Fibroblast of skin of abdomen (primary cell): ENCODE data around the gene OR8K1. TPM values are rescaled to one million over a fixed set of nuclear protein-coding genes. Genes with fewer than 3 reads are reported as not detected.

ENCODE experiments used
- DNase-seq: peaks from one replicate; pipeline ENCODE4 v3.0.0-alpha.2; 2013
- polyA plus RNA-seq, 2 experiments: library from polyadenylated mRNA; unstranded; fragments of 120-200 nt; gene quantifications; one replicate each; pipeline ENCODE4 v1.2.1, GENCODE V29; 2013; ENCODE audit not compliant: insufficient read length in 2 of 2

Gene OR8K1
- not detected for polyA plus RNA-seq (2013, experiment 1 of 2; ENCODE audit: insufficient read length)
- polyA plus RNA-seq (2013, experiment 2 of 2; ENCODE audit: insufficient read length): not detected

DNA sequence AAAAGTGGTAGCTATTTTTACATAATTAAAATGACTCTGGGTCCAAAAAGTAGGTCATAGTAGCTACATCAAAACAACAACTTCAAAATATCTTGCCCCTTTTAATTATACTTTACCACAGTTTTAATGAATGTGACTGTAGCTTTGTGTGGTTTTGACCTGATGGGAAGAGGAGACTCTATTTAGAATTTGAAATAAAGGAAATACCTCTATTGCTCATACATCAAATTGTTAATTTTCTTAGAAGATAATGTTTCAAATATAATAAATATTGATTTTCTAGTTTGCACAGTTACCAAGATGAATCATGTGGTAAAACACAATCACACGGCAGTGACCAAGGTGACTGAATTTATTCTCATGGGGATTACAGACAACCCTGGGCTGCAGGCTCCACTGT, at the start of gene OR8K1:
Gene OR8K1 (plus strand): TSS at position 301 of the 400 bp plus-strand sequence. CDS start 0 bp downstream, at position 301.
- no peak for DNase-seq

GRCh38 chr11:56296898-56297297, 48.9 kb upstream of the OR8K1 start:
- no peak for DNase-seq

DNA sequence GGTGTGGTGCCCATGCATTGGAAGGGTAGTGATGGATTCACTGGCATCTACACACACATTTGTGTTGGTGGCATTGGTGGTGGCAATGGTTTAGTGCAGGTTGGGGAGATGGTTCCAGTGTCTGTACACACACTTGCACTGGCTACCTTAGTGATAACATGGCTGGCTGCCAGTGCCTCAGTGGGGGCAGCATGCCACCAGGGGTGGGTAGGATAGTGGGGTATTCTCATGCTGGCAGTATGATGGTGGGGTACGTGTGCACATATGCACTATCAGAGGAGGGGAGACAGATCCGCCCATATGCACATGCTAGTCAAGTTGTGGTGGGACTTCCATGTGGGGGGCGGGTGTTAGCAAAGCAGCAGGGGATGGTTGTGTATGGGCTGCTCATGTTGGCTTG, 38.0 kb upstream of the OR8K1 start:
- DNase-seq: no peak

- no peak for DNase-seq
Observed at GRCh38 chr11:56314844-56315243, 31.0 kb upstream of the OR8K1 start, which contains the start of gene OR8K3. Gene OR8K3 (plus strand): TSS chr11:56315144. CDS start chr11:56318307, 3,163 bp downstream.

DNA sequence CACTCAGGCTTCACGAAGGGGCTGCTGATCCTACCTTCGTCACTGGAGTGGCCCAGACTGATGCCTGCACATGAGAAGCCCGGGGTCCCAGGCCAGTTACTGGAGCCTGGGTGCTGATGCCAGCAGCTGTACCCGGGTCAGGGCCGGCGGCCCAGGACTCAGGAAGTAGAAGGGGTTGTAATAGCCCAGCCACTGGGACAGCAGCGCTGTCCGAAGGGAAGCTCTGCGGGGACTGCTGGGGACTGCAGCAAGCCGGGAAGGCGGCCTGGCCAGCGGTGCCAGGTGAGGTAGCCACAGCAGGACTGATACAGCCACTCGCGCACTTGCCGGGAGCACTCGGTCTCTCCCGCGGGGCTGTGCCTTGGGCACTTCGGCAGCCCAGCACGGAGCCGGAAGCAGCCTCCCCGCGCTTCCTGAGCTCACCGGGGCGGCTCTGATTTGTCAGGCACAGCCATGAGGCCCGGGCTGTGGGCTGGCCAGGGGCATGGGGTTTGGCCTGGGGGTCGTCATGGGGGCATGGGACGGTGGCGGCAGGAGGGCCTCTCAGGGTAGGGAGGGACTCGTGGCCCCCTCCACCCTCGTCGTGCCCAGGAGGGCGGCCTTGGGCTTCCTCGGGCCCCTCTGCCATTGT, 13.9 kb upstream of the OR8K1 start:
- DNase-seq: no peak

DNA sequence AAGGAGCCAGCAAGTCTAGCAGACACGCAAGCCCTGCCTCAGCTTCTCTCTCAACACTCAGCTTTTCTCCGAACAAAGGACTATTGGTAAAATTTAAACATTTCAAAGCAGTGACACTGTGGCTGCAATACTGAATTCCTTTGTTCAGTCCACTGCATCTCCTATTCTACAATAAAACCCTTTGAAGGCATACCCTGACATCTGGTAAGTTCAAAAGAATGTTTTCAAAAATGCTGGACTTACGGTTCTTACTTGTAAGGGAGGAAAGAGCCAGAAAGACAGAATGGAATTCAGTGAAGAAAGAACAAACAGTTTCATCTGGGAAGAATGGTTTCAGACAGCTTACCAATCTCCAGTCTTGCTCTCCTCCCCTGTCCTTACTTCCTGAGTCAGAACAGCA, 12.7 kb upstream of the OR8K1 start:
- no peak for DNase-seq

DNA sequence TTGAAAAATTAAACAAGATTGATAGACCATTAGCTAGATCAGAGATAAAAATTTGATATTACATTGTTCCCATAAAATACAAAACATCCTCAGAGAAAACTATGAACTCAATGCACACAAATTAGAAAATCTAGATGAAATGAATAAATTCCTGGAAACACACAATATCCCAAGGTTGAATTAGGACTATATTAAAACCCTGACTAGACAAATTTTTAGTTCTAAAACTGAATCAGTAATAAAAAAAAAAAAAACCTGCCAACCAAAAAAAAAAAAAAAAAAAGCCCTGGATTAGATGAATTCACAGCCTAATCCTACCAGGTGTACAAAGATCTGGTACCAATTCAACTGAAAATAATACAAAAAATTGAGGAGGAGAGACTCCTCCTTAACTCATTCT, 5.5 kb upstream of the OR8K1 start:
- DNase-seq: no peak

GRCh38 chr11:56353991-56354390, 8.2 kb downstream of the OR8K1 start, which contains the start of gene OR8J1:
Gene OR8J1 (plus strand): TSS chr11:56354291. CDS start chr11:56360247, 5,956 bp downstream.
- no peak for DNase-seq

DNA sequence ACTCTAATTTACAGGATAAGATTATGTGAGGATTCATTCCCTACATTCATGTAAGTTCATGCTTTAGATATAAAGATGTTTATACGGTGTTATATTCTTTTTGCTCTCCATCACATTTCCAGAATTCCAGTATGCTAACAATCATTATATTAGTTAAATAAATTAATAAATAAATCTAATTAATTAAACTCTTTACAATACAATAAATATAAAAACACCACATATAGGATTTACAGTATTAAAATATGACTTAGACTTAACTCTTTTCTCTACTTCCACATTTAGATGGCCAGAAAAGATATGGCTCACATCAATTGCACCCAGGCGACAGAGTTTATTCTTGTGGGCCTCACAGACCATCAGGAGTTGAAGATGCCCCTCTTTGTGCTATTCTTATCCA, 29.5 kb downstream of the OR8K1 start, which contains the start of gene OR8U1:
Gene OR8U1 (plus strand): TSS at position 301 of the 400 bp plus-strand sequence. CDS start 0 bp downstream, at position 301.
- no peak for DNase-seq

- no peak for DNase-seq
Observed at GRCh38 chr11:56380120-56380519, 34.3 kb downstream of the OR8K1 start.

GRCh38 chr11:56394381-56394780, 48.5 kb downstream of the OR8K1 start:
- no peak for DNase-seq

DNA sequence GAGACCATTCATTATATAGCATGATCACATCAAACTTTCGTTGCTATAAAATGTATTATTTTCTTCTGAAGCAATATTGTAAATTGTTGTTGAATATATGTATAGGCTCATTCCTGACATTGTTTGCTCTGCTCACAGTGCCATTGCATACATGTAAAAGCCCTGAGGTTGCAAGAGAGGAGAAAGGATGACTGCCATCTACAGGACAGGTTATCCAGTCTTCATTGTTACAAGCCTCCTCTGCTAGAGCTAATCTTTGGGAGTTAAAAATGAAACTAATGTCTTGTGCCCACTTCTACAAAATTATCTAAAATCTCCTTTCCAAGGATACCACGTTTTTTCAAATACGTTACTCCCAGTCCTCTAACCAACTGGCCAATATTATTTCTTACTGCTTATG, 50.2 kb downstream of the OR8K1 start:
- no peak for DNase-seq
